HG03135 (cell line): ENCODE measurements around the gene TAC3.
A peak's percentile ranks its signal among the peaks of the same experiment; 100 is the strongest.
"Not testable (repeated sequence)": the region's sequence is repeated elsewhere in the genome, so short reads cannot be mapped to it uniquely, and the experiment has no call there.

ENCODE experiments used
- ATAC-seq: cut with Tn5 transposase; IDR thresholded peaks from one replicate; pipeline ENCODE4 v1.9.1; 2021; ENCODE audit warnings: mild to moderate bottlenecking, moderate library complexity; ENCODE audit not compliant: unreplicated experiment

Gene TAC3

DNA sequence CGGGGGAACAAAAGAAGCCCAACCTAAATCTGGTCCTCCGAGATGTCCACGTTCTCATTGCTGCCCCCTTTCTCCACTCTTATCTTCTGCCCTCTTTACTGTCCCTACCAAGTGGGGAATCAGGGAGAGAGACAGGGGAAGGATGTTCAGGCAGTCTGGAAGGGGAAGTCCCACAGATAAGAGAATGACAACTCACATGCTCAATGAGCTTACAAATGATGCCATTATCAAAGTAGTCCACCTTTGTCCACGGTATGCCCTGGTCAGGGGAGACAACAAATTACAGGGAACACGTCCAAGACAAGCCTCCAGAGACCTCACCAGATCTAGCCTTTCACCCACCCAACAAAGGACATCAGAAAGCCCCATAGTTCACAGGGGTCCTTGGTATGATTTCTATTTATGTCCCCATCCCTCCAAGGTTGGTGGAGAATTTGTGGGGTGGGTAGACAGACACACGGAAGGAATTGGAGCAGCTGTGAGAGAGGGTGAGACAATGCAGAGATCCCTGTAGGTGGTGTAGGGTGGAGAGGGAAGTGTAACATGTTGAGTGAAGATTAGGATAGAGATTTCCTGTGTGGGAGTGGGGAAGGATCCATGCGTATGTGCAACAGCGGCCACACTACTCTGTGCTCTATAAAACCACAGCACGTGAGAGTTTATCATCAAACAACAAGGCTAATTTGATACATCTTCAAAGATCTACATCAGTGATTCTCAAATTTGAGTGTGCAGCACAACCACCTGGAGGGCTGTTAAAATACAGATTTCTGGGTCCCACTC, 22.9 kb upstream of the TAC3 start:
- ATAC-seq = no peak

- no peak for ATAC-seq
Observed at GRCh38 chr12:57037264-57037663, 20.9 kb upstream of the TAC3 start.

GRCh38 chr12:57033431-57033830, 17.1 kb upstream of the TAC3 start:
- ATAC-seq = no peak

DNA sequence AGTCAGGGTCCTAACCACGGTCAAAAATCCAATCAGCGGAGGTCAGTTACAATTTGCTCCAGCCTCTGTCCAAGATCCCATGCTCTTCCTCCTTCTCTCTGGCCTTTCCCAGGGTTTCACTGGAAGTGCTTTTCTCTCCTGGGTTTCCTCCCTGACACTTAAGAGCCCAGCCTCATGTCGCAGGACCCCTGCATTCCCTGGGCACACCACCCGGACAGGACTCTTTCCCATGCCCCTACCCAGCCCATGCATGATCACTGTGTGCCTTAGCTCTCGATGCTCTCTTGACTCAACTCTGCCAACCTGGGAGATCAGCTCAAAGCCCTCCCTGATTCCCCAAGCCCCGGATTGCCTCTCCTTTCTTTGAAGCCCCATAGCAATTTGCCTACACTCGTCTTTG, 15.5 kb upstream of the TAC3 start:
- ATAC-seq = no peak

GRCh38 chr12:57031138-57031725, 14.9 kb upstream of the TAC3 start:
- no peak for ATAC-seq

GRCh38 chr12:57029457-57029856, 13.1 kb upstream of the TAC3 start:
- no peak for ATAC-seq

DNA sequence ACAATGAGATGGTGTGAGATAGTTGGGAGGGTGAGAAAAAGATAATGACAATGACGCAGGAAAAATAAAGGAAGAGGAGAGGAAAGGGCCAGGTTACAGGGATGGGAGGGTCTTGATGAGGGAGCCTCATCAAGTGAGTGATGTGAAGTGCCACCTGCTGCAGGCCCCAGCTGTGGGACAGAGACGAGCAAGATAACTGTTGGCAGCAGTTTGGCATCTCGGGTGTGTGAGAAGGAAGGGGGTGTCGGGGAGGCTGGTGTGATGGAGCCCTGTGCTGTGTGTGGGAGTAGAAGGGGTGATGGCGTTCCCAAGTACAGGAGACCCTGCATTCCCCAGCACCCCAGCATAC, 11.4 kb upstream of the TAC3 start:
- ATAC-seq = no peak

GRCh38 chr12:57027011-57027804, 10.9 kb upstream of the TAC3 start:
- no peak for ATAC-seq

- no peak for ATAC-seq
Observed at GRCh38 chr12:57025196-57025595, 8.9 kb upstream of the TAC3 start.

- ATAC-seq = not testable (repeated sequence)
Observed at GRCh38 chr12:57022324-57022723, 6.0 kb upstream of the TAC3 start.

DNA sequence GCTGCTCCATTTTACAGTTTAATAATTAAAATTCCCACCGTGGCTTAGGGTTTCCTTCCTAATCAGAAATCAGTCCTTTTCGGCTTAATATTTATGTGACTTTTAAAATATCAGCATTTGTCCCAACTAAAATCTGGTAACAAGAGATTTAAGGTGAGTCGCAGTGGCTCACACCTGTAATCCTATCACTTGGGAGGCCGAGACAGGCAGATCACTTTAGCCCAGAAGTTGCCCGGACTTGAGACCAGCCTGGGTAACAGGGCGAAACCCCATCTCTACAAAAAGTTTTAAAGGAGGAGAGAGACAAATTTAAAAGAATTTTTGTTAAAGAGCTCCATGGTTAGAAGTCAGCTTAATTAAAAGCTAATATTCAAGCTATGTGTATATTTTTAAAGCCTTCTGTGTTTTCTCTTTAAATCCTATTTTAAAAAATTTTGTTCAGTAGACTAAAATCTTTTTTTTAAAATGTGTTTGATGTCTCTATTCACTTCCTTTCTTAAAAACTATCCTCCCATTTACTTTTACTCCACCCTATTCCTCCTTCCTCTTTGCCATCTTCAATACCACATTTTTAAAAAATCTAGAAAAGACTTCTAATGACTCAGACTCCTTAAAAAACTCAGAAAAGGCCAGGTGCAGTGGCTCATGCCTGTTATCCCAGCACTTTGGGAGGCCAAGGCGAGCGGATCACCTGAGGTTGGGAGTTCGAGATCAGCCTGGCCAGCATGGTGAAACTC, 3.8 kb upstream of the TAC3 start:
- ATAC-seq = no peak

DNA sequence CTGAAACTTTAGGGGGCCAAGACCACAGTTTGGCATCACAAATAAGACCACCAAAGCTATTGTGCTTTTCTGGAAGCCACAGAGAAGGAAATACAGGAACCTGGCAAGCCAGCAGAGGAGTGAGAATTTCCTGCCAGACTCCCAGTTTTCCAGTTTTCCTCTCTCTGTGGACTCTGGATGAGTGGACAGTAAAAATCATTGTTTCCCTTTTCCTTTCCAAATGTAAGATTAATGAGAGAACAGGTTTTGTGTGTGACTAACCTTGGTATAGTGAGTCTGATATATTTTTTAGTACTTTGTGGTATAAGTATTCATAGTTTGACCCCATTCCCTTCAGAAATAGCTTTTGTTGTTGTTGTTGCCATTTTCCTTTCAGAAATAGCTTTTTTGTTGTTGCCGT, 2.6 kb upstream of the TAC3 start:
- ATAC-seq = no peak

- ATAC-seq = not testable (repeated sequence)
Observed at GRCh38 chr12:57018353-57018752, 2.0 kb upstream of the TAC3 start.

DNA sequence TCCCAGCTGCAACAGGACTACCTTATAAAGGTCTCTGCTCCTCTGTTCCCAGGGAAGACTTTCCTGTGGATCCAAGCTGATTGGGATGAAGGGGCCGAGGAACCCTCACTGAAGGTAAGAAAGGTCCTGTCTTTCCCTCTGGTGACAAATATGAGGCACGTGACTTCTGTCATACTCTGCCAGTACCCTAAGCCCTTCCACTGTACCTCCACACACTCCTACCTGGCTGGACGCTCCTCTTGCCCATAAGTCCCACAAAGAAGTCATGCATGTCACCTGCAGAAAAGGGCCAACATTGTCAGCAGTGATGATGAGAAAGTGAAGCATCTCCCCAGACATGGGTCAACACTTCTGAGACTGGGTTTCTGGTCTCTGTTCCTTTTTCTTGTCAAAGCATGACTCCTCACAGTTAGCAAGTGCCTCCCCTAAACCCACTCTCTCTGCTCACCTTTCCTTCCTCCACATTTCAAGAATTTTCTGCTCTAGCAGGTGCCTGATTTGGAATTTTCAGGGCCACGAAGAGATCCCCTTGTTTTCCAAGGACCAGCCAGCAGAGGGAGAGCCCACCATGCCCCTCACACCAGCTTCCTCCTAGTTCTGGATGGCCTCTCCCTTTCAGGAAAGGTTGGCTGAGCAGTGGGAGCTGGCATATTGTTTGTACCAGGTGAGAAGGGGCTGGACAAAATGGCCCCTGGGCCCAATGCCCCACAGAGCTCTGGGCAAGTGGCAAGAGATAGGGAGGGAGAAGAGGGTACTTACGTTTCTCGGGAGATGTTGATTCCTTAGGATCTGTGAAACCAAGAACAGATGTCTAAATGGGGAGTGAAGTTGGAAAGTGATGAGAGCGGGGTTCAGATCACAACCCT, 3.5 kb downstream of the TAC3 start:
- ATAC-seq = peak; percentile 48

DNA sequence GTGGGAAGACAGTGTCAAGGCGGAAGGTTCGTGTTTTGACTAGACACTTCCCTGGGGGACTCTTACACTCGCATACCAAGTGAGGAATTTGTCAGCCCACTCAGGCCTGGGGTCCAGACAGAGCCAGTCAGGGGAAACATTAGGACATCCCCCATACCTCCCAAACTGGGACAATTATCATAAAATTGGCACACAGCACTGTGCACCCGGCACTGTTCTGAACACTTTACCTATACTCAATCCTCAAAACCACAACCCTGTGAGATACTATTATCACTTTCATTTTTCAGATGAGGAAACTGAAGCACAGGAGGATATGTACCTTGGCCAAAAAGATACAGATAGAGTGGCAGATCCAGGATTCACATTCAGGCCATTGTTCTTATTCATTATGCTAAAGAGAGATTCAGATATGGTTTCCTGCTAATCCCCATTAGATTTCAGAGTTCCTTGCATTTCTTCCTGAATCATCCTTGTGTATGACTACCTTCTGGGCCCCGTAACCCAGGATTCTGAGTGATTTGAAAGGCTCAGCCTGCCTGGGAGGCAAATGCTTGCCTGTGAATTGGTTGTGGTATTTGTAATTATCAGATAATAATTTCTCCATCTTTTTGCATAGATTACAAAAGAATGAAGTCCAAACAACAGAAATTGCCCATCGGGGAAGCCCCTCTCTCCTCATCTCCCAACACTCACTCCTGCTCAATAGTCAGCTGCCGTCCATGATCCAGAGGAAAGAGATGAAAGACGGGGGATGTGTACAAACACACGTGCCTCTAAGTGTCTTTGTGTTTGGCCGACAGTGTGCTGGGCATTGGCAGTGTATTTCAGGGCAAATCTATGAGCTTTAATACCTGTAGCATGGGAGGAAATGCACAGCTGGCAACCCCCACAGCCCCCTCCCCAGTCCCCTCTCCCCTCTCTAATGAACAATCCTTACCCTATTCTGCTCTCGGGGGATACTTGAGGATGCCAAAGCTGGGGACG, 4.6 kb downstream of the TAC3 start:
- no peak for ATAC-seq

DNA sequence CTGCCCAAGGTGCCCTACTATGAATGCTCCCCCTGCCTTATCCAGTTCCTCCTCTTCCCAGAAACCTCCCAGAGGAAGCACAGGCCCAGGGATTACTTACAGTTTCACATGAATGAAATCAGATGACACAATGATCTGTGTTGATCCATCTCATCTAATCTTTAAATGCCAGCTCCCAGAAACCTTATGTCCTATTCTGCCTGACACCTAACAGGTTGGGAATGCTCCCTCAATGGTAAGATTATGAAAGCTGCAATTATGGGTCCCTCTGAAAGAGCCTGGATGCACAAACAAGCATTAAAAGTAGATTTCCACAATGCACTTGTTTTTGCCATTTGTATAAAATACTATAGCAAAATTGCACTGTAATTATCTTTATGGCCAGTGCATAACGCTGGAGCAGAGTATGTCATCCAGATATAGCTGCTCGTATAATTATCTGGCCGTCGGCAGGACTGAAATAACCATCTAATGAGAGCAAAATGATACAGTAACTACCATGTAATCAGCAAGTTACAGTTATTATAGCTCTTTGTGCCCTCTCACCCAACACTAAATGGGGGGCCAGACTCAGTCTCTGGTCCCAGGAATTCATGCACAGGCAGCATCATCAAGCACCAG, 5.6 kb downstream of the TAC3 start:
- ATAC-seq = no peak

DNA sequence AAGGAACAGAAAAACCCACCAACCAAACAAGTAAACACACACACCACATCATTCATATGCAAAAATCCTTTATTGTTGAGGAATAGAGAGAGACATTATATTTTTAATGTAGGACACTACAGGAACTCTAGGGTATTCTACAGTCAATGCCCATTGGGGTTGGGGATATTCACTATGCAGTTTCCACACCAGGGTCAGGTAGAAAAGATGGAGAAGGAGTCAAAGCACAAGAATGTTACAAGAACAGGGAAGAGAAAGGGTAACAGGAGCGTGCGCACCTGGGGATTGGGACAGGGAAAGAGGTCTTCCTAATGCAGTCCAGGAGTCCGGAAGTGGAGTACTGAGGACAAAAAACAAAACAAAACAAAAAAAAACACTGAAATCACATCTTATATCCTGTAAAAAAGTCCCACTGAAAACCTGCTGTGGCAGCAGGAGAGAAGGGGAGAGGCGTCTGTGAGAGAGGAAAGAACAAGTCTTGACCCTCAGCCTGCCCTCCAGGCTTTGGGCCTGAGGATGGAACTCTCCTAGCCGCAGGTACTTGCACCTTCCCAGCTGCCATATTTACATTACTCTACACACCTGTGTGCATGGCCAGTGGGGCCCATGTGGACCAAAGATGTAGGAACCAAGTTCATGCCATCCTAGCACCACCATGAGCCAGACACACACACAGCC, 6.2 kb downstream of the TAC3 start:
- ATAC-seq = no peak

DNA sequence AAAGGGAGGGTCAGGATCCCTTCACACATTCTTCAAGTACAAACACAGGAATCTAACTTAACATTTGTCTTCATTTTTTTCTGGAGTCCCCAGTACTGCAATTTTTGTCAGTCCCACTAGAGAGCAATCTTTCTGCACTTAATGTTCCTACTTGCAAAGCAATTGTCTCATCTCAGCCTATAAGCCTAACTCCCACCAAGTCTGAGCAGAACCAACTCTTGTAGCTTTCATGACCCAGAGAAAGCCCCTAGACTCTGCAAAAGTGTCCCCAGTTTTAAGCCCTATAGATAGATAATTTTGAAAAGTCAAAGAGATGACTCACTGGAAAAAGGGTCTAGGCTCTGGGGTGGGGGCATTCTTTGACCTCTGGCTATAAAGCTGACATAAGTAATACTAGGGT, 8.2 kb downstream of the TAC3 start:
- ATAC-seq = no peak
